ENCODE measurements around the gene MIEF1.
"Not testable (repeated sequence)": the region's sequence is repeated elsewhere in the genome, so short reads cannot be mapped to it uniquely, and the experiment has no call there.

The MIEF1 gene

GRCh38 chr22:39490966-39491680 lies 11.0 kb upstream of the MIEF1 start:
- DNase-seq: no peak

DNA sequence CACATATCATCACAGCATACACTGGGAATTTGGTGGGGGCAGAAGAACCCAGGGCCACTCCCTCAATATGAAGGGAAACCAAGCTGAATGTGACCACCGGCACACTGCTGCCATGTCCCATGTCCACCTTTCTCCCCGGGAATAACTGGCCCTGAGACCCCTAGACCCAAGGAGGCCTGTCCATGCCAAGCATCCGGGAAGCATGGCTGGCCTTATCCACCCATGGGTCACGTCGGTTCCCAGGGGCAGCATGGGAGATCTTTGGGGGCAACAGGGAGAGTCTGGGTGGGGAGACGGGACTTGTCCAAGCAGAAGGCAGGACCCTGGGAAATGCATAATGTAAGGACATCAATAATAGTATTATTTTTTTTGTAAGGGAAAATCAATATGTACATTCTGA lies 10.4 kb upstream of the MIEF1 start:
- DNase-seq: no peak

DNA sequence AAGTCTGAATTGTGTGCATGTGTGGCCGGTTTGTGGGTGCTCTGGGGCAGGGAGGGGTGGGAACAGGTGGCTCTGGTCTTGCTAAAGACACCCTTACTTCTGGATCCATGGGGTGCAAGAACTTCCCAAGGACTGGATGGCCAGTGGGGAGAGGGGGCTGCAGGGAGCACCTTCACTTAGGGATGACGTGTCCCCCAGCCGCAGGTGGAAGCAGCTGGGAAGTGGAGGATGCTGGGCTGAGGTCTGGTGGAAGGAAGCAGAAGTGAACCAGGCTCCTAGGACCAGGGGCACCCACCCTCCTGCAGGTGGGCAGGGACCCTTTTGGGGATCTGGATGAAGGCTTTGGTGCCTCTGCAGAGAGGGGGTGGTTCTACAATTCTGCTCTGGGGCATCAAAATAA lies 9.9 kb upstream of the MIEF1 start:
- DNase-seq: no peak

GRCh38 chr22:39493759-39494158 lies 8.3 kb upstream of the MIEF1 start:
- no peak for DNase-seq

GRCh38 chr22:39494471-39495120 lies 7.5 kb upstream of the MIEF1 start:
- no peak for DNase-seq

- peak; percentile 57 for DNase-seq
These were observed 5.8 kb upstream of the MIEF1 start for GRCh38 chr22:39496131-39496838.

DNA sequence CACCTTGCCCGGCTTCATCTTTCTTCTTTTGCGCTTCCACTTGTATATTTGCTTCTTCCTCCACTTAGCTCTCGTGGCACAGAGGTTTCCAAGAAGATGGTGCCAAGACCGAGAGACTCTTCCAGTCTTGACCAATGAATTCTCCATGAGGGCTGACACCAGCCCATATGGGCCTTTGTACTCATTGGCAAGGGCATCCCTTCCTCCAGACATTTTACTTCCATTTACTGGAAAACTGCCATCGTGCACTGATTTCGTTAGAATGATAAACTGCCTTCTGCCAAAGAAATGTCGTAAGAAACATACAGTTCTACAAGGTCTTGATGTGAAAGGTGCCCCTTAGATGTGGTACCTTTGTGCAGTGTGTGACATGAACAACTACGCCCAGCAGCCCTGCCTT lies 4.7 kb upstream of the MIEF1 start:
- DNase-seq: no peak

- no peak for DNase-seq
These were observed 3.7 kb upstream of the MIEF1 start for GRCh38 chr22:39498368-39498767.

DNA sequence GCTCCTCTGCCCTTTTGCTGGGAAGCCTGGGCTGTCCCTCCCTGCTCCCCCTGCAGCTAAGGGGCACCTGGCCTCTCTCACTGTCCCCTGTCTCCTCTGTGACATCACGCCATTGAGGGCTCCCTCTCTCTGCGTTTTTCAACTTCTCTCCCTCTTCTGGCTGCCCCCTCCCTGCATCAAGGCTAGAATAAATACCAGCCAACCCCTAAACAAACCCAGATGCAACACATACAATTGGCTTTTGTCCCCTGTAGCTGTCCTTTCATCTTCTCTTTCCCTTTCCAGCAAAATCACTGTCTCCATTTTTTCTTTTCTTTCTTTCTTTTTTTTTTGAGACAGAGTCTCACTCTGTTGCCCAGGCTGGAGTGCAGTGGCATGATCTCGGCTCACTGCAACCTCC lies 3.3 kb upstream of the MIEF1 start:
- no peak for DNase-seq

- DNase-seq: no peak
These were observed 2.0 kb upstream of the MIEF1 start for GRCh38 chr22:39500101-39500500.

- no peak for DNase-seq
These were observed 414 bp upstream of the MIEF1 start for GRCh38 chr22:39501644-39502108.

- DNase-seq: no peak
These were observed 809 bp downstream of the MIEF1 start for GRCh38 chr22:39502789-39503409.

DNA sequence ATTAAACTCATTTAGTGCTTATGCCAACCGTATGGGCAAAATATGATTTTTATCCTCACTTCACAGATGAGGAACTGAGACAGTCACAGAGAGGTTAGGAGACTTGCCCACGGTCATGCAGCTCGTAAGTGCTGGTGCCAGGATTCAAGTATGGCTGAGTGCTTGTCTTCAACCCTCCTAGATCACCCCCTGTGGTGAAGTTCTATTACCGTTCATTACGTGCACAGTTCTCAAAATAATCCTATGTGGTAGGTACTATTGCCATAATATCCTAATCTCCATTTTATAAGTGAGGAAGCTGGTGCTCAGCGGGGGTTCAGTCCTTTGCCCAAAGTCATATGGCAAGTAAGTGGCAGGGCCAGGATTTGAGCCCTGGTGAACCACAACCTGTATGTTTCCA lies 1.5 kb downstream of the MIEF1 start:
- DNase-seq: no peak

GRCh38 chr22:39504071-39504470 lies 2.0 kb downstream of the MIEF1 start:
- no peak for DNase-seq

GRCh38 chr22:39507021-39507420 lies 4.9 kb downstream of the MIEF1 start:
- not testable (repeated sequence) for DNase-seq

- DNase-seq: no peak
These were observed 6.3 kb downstream of the MIEF1 start for GRCh38 chr22:39508393-39508792.

GRCh38 chr22:39510529-39511149 lies 8.5 kb downstream of the MIEF1 start:
- no peak for DNase-seq

GRCh38 chr22:39511226-39511625 lies 9.1 kb downstream of the MIEF1 start:
- no peak for DNase-seq

GRCh38 chr22:39512026-39512425 lies 9.9 kb downstream of the MIEF1 start:
- DNase-seq: no peak

DNA sequence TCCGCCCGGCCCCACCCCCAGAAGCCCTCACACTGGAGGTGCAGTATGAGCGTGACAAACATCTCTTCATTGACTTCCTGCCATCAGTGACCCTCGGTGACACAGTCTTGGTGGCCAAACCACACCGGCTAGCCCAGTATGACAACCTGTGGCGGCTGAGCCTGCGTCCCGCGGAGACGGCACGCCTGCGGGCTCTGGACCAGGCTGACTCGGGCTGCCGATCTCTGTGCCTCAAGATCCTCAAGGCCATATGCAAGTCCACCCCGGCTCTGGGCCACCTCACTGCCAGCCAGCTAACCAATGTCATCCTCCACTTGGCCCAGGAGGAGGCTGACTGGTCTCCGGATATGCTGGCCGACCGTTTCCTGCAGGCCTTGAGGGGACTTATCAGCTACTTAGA lies 11.7 kb downstream of the MIEF1 start:
- DNase-seq: no peak

DNA sequence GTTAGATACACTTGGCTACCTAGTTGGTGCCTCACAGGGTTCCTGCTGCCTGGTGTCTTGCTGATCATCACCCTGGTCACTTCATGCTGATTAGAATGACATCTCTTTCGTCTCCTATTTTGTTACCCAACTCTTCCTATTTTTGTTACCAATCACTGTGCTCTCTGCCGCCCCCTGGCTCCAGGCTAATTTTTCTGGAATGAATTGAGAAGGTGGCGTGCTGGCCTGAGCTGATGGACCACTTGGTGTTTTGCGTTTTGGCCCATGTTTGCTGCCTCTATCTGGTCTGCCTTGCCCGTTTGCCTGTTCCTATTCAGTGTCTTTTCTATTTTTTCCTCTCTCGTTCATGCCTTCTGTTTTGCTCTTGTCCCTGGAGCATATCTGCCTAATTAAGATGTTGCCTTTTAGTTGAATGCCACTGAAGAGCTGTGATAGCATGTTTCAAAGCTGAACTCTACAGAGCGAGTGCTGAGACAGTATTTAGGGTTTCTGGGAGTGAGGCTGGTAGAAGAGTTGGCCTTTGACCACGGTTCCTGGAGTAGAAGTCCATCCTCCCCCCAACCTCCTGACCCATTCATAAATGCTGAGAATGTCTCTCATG lies 12.4 kb downstream of the MIEF1 start:
- DNase-seq: no peak

DNA sequence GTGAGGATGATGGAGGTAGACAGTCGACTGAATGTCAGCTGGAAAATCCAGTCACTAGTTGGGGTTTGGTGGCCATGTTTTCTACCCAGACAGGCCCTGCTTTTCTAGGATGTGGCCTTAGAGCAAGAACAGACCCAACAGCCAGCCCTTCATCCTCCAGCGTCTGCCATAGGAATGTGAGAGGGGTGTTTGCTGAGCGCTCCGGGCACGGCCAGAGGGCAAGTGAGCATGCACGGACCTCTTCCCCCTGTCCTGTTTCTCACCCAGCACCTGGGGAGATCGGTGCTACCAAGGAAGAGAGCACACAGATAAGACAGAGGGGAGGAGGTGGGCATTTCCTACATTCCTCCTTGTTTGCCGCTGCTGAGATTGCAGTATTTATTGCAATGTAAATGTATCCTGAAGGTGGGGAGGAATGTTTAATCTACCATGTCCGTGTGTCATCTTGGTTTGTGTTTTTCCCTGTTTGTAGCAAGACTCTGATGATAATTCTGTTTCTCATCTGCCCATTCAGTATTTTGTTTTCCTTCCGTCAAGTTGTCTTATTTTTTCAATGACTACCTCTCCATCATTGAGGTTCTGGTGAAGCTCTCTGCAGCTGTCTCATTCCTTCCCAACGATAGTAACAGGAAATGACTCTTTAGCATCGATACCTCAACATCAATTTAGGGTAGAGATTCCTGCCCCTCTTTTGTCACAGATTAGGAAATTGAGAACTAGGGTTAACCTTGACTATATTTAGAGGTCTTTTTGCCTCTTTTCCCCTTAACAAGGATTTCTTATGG lies 13.4 kb downstream of the MIEF1 start:
- DNase-seq: no peak
